HG03175 (cell line): ENCODE data around the gene PLCB1.

Experiments used
- ATAC-seq: cut with Tn5 transposase; IDR thresholded peaks from one replicate; pipeline ENCODE4 v1.9.1; 2021; ENCODE audit warnings: mild to moderate bottlenecking, moderate library complexity; ENCODE audit not compliant: unreplicated experiment

PLCB1 gene

GRCh38 chr20:8242066-8242465 is 110.0 kb downstream of the PLCB1 start:
- no peak for ATAC-seq

- no peak for ATAC-seq
Measured at GRCh38 chr20:8242827-8243724, 111.0 kb downstream of the PLCB1 start.

DNA sequence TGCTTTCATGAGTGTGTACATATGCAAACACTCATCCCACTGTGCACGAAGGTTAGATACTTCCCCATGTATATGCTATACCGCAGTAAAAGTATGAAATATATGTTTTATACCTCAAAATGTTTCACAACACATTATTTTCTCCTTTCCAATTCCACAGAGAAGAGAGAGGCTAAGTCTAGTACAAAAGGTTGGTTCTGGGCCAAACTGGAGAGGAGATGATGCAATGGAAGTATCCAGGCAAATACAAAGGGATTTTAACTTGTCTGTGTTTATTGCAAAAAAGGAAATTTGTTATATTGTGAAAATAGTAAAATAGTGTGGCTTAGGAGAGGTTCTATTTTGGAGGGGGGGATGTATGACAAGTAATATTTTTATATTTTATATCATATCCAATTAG is 112.6 kb downstream of the PLCB1 start:
- no peak for ATAC-seq

GRCh38 chr20:8246153-8246552 is 114.1 kb downstream of the PLCB1 start:
- ATAC-seq: no peak

DNA sequence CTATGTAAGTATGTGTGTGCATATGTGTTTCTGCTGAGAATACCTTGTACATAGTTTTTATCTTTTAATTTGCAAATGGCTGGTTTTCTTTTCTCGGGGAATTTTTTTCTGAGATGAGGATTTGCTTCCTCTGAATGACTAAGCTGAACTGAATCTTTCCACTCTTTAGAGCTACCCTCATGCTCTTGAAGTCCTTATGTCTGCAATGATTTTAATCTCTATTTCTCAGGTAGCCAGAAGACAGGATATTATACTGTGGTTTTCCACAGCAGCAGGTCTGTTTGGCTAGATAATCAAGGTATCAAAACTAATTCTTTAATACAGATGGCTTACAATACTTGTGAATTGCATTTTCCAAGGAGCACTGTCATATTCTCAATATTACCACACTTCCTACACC is 114.7 kb downstream of the PLCB1 start:
- ATAC-seq: no peak

DNA sequence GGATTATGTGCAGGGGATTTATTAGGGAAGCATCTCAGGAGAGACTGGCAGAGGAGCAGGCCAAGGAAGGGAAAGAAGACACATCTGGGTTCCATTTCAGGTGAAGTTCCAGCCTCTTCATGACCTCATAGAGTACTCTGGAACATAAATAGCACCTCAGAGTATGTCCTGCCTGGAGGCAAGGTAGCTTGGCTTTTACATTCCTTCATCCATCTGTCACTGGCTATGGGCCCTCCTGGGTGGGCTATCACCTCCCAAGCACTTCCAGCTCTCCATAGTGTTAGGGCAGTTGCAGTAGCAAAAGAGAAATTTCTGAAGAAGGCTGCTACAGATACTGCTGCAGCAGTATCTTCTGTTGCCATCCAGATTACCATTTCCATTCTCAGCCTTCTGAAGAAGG is 116.0 kb downstream of the PLCB1 start:
- no peak for ATAC-seq

GRCh38 chr20:8249634-8250033 is 117.6 kb downstream of the PLCB1 start:
- no peak for ATAC-seq

GRCh38 chr20:8250539-8251200 is 118.6 kb downstream of the PLCB1 start:
- ATAC-seq: no peak

DNA sequence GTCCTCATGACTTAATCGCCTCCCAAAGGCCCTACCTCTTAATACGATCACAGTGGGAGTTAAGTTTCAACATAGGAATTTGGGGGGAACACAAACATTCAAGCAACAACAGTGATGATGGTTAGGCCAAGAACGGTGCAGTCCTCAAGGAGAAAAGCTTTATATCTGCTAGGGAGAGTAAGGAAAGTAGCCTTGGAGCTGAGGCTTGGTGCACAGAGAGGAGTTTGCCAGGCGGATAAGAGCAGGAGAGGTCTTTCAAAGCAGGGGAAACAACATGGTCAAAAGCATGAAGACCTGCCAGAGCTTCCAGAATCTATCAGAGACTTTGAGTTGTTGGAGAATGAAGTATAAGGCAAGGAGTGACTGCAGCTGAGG is 119.1 kb downstream of the PLCB1 start:
- ATAC-seq: no peak

GRCh38 chr20:8254911-8255582 is 123.0 kb downstream of the PLCB1 start:
- ATAC-seq: no peak

GRCh38 chr20:8255945-8256632 is 124.0 kb downstream of the PLCB1 start:
- ATAC-seq: no peak

DNA sequence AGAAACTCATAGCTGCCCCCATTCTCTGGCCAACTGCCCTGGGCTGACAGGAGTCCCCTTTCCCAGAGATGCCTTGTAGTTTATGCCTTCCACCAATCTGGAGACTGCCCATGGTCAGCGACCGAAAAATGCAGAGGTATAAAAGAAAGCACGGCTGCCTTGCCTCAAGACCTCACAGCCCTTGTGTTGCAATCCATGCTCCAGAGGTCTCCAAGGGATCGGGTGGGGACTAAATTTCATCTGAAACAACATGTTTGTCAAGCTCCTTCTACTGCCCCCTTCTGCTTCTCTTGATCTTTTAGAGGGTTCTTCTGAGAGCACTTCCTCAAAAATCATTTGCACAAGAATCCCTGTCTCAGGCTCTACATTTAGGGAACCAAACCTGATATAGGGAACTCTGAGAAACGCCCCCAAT is 128.8 kb downstream of the PLCB1 start:
- no peak for ATAC-seq

GRCh38 chr20:8262721-8263120 is 130.7 kb downstream of the PLCB1 start:
- no peak for ATAC-seq

DNA sequence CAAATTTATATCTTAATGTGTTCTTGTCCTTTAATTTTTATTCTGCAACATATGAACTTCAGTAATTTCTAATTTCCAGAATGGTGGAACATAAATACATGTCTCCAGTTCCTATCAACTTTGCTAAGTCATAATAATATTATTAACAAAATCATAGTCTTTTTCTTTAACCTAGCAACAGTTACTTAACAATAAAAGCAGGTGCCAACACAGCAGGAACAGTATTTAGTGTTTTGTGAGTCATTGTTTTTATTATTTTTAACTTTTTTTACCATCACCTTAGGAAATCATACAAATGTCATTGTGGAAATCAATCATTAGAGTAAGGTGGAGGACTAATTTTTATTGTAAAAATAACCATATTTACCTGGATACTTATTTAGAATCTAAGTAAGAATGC is 133.5 kb downstream of the PLCB1 start:
- ATAC-seq: no peak

GRCh38 chr20:8267009-8267408 is 134.9 kb downstream of the PLCB1 start:
- ATAC-seq: no peak

GRCh38 chr20:8271727-8272126 is 139.7 kb downstream of the PLCB1 start:
- no peak for ATAC-seq

GRCh38 chr20:8272766-8273165 is 140.7 kb downstream of the PLCB1 start:
- ATAC-seq: no peak

- ATAC-seq: no peak
Measured at GRCh38 chr20:8284902-8285301, 152.8 kb downstream of the PLCB1 start.

DNA sequence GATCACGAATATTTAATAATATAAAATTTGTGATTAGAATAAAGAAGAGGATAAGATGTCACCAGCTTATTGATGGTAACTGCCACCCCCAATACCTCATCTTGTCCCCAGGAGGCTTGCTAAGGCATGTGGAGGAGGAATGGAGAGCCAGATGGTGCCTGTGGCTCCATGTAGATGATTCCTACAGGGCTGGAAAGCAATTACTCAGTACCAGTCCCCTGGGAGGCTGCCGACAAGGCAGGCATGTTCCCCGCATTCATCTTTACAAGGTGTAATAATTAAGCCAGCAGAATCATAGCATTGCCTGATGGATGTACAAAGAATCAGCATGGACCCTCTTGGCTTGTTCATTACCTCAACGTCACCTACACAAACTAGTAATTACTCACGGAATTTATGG is 155.3 kb downstream of the PLCB1 start:
- ATAC-seq: no peak

DNA sequence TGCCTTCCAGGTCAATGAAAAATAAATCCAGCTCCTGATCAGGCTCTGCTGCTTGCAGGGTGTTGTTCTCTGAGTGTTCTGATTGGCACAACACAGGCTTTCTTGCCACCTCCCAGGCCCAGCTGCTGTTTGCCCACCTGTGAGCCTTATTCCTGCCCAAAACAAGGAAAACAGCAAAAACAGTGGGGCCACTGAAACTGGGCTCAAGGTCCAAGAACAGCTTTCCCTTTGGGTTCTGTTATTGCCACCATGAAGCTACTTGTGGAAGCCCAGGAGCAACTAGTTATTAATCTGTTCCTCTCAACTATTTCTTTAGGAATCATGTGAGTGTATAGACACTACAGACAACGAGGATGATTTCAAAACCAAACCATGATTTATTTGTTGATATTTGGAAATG is 159.1 kb downstream of the PLCB1 start:
- no peak for ATAC-seq

- no peak for ATAC-seq
Measured at GRCh38 chr20:8291873-8292272, 159.8 kb downstream of the PLCB1 start.
